GM19397 (cell line): ENCODE measurements around the gene AMER3.

Experiments
- ATAC-seq: cut with Tn5 transposase; IDR thresholded peaks from one replicate; pipeline ENCODE4 v1.9.1; 2021; ENCODE audit warnings: mild to moderate bottlenecking, moderate library complexity; ENCODE audit not compliant: unreplicated experiment

Gene AMER3

DNA sequence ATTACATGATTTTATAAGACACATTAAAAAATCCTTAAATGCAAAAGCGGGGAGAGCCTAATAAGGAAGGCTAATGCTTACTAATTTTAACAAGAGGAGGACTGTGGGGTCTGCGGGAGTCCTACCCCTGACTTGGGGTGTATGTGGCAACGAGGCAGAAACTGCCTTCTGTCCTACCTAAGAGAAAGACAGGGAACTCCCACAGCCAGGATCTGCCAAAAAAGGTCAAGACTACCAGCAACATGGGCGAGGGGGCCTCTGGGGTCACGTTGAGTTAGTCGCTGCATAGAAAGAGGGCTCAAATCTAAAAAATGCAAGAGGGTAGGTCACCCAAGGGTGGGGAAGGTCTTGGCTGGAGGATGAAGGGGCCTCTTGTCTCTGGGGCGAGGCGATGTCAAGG, 529 bp upstream of the AMER3 start:
- no peak for ATAC-seq

DNA sequence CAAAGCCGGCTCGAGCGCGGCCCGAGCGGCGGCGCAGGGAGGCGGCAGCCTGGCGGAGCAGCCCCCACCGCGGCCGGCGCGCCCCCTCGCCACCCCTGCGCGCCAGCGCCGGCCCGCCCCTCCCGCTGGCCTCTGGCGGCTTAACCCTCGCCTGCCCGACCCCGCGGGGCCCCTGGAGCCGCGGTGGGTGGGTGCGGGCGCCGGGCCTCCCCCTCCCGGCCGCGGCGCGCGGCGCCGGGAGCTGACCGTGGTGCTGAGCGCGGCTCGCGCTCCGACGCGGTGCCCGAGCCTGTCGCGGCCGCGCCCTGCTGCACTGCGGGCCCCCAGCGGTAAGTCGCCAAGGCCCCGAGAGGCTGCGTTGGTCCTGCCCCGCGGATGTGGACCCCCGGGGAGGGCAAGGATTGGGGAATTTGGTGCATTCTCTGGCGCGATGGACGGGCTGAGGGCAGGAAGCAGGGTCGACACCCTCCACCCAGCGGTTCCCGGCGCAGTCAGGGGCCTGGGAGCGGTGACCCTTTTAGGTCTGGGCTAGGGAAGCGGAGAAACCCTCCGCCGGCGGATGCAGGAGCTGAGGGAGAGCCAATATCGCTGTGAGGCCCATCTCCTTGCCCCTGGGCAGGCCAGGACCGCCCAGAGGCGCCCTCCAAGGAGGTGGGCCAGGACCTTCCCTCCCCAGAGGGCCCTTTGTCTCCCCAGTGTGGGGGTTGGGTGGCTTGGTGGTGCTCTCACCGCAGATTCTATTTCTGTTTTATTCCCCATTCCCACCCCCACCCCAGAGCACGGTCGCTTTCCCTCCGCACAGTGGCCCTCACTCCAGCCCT, 923 bp downstream of the AMER3 start:
- no peak for ATAC-seq

DNA sequence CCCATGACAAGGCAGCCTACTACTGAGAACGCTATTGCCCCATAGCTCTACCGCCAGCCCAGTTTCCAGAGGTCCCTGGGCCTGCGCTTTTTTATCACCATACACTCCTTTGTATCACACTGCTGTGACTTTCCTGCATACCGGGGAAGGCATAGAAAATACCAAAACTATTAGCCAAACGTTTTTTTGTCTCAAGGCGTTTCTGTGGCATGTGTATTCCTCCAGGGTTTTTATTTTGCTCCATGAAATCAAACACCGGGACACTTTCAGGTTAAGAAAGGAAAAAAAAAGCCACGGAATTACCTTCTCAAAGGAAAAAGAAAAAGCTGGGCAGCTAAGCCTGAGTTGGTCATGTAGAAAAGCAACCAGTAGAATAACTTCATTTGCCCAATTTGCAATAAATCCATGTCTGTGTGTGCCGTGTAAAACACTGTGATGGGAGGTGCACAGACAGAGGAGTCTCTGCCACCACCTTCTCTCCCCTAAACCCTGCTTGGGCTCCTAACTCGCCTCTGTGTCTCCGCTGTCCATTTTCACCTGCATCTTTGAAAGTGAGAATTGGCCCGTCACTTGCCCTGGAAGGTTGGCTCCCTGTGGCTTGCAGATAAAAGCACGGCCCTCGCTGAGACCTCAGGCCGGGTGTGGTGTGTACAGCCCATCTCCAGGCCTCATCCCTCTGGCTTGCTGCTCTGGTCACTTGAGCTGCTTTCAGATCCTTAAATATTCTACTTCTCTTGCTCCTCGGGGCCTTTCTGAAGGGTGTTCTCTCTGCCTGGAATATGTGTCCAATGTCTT, 1.7 kb downstream of the AMER3 start:
- ATAC-seq = no peak

DNA sequence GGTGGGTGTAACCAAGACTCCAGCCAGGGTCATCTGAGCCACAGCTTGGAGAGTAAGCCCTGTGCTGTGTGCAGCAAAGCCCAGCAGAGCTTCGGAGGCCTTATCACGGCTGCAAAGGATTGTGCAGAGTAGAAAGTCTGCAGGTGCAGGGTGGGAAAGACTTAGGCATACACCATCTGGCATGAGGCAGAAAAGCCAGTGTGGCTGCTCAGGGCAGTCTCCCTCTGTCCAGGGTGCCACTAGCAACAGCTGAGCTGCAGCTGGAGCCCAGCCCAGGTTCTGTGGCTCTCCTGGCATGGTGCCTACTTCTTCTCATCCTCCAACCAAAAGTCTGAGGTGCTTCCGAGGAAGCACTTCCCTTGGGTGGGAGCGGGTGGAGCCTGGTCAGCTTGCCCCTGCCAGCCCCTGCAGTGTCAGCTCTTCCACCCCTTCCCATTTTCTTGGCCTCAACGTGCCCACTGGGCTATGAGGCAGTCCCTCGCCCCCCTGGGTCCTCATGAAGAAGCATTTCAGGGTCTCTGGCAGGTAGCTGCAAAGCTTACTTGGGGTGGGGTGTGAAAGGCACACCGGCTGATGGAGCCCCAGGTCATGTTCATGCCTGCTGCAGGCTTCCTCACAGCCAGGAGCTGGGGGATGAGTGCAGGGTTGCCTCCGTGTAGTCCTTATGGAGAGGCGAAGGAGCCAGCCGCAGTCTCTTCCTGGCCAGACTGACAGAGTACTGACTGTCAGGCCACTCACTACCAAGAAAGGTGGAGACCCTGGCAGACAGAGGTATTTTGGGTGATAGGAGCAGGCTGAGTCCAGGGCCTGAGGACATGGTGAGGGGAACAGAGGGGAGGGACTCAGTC, 4.8 kb downstream of the AMER3 start:
- ATAC-seq = no peak

DNA sequence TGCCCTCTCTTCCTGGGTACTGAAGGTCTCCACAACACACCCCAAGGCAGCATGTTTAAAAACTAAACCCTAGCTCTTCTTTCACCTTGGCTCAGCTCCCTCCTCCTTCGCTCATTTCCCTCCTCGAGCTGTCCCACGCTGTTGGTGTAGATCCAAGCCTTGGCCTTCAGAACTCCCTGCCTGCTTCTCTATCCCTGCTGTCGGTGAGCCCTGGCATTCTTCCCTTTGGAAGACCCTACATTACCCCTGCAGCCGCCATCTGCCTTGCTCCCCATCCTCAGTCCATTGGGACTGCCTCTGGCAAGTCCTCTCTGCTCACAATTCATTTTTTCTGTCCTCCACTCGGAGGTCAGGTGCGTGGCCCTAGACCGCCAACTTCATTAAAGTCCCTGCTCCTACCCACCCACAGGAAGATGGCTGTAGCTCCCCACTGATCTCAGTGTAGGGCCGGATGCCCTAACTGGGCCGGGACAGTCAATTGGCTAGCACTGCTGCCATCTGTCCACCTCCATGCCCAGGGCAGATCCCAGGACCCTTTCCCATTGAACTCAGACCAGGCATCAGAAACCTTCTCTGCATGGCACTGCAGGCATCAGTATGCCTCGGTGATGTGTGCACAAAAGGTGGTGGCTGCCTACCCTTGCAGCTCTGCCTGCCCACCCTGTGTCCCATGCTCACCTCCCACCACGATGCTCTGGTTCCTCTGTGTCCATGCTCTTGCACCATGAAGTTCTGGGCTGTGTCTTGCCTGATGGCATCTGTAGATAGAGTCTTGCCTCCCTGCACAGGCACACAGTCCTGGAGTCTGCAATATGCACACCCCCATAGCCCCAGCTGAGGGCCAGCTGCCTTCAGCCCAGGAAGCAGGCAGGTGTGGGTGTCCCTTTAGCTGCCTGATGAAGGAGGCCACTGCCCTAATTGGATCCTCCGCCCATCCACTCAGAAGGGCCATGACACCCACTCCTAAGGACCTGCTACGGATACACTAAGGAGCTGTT, 5.7 kb downstream of the AMER3 start:
- no peak for ATAC-seq

DNA sequence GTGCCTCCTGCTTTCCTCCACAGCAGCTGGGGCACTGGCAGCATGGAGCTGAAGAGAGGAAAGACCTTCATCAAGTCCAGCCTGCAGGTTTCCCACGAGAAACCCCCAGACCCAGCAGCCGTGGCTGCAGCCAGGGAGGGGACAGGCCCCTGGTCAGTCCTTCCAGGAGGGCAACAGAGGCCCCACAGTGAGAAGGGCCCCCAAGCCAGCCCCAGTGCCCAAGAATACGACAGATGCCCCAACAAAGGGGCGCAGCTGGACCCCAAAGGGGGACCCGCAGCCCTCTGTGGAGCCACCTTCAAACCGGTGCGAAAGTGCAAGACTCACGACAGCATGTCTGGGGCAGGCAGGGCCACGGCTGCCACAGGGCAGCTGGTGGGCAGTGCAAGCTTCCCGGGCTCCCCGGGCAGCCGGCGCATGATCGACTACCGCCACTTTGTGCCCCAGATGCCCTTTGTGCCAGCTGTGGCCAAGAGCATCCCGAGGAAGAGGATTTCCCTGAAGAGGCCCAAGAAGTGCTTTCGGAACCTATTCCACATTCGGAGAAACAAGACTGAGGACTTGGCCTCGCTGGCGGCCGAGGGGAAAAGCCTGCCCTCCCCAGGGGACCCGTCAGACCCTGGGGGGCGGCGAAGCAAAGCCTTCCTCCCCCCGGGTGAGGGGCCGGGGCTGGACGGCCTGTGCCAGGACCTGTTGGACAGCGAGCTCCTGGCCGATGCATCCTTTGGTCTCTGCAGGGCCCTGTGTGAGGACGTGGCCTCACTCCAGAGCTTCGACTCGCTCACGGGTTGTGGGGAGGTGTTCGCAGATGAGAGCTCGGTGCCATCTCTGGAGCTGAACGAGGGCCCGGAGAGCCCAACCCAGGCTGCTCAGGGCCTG, 6.9 kb downstream of the AMER3 start:
- no peak for ATAC-seq

DNA sequence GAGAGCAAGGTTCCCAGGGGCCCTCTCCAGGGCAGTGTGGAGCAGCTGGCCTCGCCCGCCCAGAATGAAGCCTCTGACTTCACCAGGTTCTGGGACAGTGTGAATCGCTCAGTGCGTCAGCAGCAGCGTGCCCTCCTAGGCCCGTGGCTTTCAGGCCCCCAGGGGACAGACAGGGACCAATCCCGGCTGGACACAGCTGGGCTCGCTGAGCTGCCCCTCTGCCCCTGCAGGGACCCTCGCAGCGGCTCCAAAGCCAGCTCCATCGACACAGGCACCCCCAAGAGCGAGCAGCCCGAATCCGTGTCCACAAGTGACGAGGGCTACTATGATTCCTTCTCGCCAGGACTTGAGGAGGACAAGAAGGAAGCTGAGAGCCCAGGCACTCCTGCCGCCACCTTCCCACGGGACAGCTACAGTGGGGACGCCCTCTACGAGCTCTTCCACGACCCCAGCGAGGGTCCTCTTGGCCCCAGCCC, 7.6 kb downstream of the AMER3 start:
- ATAC-seq = no peak

DNA sequence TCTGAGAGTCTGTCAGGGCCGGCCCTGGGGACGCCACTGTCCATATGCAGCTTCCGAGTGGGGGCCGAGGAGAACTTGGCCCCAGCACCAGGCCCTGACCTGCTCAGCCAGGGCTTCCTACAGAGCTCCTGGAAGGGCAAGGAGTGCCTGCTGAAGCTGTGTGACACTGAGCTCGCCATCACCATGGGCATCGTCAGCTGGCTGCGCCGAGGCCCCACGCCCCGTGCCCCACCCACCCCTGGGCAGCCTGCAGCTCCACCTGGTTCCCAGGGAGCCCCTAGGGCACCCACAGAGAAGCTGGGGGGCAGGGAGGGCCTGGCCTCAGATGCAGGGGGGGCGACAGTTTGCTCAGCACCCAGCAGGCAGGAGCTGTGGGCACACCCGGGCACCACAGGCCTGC, 8.1 kb downstream of the AMER3 start:
- ATAC-seq = no peak

DNA sequence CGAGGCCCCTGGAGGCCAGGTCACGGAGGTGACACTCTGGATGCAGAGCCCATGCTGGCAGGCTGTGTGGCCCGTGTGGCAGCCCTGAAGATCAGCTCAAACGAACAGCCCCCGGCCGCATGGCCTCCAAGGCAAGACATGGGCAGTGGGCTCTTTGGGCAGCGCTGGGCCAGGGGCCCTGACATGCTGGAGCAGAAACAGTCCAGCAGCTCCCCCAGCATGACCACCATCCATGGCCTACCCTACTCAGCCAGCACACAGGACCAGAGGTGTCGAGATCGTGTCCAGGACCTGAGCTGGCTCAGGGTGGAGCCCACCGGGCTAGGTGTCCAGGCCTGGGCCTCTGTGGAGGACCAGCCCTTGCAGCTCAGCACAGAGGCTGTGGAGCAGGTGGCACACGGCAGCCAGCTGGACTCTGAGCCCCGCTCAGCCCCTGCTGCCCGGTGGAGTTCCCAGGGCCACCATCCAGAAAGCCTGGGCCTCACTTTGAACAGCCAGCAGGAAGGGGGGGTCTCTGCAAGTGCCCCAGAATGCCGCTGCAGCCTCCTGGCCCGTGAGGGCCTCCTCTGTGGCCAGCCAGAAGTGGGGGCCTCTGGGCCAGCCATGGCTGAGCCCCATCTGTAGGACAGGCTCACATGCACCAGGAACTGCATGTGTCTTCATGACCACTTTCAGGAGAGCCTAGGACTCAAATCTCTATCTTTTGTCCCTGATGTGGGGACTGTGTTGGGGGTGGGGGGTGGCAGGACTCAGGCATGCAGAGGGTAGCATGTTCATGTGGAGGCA, 8.9 kb downstream of the AMER3 start:
- no peak for ATAC-seq

DNA sequence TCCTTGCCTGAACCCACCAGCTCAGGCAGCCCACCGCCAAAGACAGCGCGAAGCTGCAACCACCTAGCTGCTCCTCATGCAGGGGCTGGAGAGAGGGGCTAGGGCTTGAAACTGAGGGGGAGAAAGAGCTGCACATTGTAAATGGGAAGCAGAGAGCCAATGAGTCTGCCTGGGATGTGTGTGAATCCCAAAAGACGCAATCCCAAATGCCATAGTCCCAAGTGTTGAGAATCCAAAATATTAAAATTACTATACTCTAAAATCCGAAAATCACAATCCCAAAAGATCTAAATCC, 9.4 kb downstream of the AMER3 start:
- ATAC-seq = no peak

DNA sequence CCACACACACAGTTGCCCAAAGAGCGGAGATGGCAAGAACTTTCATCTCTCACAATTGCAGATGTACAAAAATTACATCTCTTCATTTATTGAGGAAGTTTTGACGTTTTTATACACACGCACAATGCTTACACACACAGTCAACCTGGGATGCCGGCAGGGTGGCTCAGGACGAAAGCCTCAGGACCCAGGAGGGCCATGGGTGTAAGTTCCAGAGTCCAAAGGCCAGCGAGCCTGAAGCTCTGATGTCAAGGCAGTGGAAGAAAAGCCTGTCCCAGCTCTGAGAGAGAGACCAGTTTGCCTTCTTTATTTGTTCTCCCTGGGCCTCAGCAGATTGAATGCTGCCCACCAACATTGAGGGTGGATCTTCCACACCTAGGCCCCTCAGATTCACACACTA, 10.1 kb downstream of the AMER3 start:
- no peak for ATAC-seq

DNA sequence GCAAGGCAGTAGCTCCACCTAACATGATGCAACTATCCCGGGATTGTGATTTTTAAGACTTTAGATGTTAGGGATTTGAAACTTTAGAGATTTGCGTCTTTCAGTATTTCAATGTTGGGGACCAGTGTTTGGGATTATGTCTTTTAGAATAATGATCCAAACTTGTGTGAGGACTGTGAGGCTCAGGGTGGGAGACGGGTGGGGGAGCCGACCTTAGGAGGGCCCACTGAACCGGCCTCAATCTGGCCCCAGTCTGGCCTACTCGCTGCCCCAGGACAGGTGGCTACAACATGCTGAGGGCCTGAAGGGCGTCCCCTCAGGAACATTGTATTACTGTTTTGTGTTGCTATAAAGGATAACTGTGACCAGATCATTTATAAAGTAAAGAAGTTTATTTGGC, 10.7 kb downstream of the AMER3 start:
- no peak for ATAC-seq

DNA sequence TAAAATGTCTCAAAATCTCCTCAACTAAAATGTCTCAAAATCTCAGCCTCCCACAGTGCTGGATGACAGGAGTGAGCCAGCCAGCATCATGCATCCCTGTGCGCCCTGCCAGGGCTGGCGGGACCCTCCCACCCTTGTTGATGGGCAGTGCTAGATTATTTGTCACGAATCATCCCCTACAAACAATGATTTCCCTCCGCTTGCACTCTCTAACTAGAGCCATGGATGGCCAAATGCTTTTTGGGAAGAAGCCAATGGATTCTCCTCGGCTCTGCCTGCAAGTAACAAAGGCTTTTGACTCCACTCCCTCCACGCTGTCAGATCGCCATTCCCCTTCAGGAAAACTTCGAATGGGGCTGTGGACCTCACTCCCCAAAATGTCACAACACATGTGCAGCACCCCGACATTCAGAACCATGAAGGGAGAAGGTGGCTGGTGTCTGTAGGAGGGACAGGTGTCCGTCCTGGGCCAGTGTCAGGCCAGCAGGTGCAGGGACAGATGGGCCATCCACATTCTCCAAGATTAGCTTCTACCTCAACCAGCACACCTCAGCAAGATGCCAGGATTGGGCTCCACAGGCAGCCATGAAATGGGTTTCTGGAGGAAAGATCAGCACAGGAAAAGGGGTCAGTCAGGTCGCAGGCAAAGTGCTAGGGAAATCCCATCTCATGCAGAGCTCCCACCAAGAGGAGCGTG, 11.5 kb downstream of the AMER3 start:
- no peak for ATAC-seq

DNA sequence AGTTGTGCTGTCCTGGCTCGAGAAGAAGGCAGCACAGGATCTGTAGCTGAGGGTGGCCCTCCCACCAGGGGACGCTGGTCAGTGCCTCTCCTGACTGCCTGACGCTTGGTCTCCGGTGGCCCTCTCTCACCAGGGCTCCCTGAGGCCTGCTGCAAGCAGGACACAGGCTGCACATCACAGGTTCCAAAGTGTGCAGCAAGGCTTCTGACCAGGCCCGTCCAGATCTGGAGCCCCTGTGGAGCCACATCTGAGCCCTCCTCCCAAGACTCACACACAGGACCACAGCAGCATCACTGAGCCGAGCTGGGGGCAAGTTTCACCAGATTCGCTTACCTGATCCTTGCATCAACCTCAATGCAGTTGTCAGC, 12.1 kb downstream of the AMER3 start:
- no peak for ATAC-seq

DNA sequence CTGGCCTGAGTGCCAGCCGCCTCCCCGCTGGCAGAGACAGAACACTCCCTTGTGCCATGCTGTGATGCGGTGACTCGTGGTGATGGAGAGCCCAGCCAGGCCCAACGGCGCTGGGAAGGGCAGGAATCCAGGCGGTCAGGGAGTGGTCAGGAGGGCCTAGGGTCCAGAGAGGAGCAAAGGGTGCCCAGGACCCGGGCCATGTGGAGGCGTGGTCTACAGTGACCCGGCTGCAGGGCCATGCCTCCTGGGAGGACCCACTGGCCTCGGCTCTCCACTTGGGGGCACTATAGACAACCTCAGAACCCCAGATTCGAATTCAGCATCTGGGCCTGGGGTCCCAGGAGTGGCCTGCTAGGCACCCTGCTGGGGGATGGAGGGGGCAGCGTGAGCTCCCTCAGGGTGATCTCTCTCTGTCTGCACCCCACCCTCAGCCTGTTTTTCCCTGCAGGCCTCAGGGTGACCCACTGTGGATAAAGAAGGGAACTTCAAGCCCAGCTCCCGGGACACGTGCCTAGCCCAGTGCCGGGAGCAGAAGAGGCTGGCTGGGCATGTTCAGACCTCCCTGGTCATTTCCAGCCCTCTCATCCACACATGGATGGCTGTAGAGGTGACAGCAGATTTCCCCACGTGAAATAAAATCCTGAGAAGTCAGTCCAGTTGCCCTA, 13.0 kb downstream of the AMER3 start:
- no peak for ATAC-seq

DNA sequence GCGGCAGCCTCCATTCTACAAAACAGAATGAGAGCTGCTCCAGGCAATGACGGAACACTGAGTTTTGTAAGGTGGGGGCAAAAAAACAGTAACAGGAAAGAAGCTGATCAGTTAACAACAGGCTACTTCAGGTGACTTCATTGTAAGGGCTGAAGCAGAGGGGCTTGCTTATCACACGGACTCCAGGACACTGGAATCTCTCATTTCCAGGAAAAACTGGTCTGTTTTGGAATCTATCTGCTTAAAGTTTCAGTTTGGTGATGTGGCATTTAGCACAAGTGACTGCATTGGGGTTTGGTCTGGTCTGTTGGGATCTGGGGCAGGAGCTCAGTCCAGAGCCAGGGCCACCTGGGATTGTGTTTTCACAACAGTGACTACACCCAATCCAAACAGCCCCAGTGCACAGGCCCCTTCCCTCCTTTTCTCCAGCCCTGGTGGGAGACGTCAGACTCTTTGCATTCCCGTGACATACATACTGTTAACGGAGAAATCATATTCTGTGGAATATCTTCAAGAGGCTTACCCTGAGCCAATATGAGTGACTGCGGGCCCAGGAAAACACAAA, 14.1 kb downstream of the AMER3 start:
- no peak for ATAC-seq

DNA sequence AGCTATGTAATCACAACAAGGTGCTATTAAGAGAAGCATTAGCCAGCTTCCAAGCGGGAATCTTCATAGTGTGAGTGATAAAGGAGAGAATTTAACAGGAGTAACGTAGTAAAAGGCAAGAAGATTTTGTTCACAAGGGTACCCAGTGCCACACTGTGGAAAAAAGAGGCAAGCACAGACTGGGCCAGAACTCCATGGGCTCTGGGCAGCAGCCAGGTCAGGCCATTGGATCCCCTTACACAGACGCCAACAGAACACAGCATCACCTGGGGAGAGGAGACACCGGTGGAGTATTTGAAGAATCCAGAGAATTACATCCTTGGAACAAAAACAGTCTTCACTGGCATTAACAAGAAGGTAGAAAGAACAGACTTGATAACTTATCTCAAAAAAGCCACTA, 21.2 kb downstream of the AMER3 start:
- no peak for ATAC-seq
